C4-2B (cell line): ENCODE results near the gene SESN1.

ENCODE experiments used
- ZFX ChIP-seq: fragments of 450-650 bp; IDR thresholded peaks from 2 replicates; pipeline ENCODE4 v1.6.1; 2017
- TF ChIP-seq, protein P1 (sequence below): fragments of 450-650 bp; conservative IDR thresholded peaks from 2 replicates; pipeline ENCODE4 v1.5.1; 2017; ENCODE audit warnings: mild to moderate bottlenecking

DNA sequence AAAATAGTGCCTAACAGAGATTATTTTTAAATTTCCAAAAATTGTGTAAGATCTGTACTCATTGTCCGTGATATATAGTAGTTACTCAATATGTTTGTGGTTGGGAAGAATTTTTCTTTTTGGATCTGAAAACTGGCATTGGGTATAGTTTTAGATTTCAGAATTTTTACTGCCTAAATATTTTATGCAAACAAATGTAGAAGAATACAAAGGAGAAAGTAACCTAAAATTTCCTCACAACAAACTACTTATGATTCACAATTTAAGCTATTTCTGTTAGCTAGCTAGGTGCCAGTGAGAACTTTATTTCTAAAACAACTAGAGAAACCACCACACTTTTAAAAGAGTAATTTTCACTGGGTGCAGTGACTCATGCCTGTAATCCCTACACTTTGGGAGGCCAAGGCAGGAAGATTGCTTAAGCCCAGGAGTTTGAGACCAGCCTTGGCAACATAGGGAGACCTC, 38.8 kb downstream of the SESN1 start:
- TF ChIP-seq, protein P1, sequence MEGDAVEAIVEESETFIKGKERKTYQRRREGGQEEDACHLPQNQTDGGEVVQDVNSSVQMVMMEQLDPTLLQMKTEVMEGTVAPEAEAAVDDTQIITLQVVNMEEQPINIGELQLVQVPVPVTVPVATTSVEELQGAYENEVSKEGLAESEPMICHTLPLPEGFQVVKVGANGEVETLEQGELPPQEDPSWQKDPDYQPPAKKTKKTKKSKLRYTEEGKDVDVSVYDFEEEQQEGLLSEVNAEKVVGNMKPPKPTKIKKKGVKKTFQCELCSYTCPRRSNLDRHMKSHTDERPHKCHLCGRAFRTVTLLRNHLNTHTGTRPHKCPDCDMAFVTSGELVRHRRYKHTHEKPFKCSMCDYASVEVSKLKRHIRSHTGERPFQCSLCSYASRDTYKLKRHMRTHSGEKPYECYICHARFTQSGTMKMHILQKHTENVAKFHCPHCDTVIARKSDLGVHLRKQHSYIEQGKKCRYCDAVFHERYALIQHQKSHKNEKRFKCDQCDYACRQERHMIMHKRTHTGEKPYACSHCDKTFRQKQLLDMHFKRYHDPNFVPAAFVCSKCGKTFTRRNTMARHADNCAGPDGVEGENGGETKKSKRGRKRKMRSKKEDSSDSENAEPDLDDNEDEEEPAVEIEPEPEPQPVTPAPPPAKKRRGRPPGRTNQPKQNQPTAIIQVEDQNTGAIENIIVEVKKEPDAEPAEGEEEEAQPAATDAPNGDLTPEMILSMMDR, result no peak
- no peak for TF ChIP-seq ZFX
